Measurements from ENCODE around the gene GRIFIN.

GRIFIN gene

DNA sequence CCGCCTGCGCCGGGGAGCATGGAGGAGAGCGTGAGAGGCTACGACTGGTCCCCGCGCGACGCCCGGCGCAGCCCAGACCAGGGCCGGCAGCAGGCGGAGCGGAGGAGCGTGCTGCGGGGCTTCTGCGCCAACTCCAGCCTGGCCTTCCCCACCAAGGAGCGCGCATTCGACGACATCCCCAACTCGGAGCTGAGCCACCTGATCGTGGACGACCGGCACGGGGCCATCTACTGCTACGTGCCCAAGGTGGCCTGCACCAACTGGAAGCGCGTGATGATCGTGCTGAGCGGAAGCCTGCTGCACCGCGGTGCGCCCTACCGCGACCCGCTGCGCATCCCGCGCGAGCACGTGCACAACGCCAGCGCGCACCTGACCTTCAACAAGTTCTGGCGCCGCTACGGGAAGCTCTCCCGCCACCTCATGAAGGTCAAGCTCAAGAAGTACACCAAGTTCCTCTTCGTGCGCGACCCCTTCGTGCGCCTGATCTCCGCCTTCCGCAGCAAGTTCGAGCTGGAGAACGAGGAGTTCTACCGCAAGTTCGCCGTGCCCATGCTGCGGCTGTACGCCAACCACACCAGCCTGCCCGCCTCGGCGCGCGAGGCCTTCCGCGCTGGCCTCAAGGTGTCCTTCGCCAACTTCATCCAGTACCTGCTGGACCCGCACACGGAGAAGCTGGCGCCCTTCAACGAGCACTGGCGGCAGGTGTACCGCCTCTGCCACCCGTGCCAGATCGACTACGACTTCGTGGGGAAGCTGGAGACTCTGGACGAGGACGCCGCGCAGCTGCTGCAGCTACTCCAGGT lies 43.1 kb downstream of the GRIFIN start:
- no peak for DNase-seq

DNA sequence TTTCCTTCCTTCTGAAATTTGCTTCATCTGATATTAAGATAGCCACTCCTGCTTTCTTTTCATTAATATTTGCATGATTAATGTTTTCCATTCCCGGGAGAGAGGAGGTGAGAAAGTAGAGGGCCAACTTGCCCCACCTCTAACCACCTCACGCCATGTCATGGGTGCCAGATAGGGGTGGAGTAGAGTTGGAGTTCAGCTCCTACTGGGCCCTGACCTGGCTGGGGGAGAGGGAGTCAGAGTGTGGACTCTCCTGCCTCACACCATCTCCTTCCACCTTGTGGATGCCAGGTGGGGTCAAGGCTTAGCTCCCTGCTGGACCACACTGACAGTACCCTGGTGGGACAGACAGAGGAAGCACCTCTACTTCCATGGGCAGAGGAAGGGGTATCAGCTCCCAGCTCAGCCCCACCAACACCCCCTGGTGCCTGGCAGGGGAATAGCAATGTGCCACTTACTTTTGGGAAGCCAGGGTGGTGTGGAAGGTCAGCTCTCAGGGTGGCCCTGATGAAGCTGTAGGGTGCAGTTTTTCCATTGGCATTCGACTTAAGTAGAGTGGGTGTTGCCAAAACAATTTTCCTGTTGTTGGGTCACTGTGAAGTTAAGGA lies 44.8 kb downstream of the GRIFIN start:
- DNase-seq = no peak

DNA sequence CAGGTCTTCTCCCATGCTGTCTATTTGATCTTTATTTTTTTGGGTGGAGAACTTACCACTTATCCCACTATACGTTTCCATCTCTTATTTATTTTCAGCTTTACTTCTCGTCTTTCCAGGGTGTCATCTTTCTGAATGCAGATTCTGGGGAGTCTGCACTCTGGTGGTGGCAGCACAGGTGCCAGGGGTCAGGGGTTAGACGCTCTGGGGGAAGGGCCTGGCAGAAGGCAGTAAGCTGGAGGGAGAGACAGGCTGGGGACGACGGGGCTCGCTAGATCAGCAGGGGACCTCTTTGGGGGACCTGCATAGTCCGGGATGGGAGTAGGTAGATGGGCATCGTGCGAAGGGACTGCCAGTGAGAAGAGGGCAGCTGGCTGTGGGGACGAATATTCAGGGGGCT lies 50.4 kb downstream of the GRIFIN start:
- DNase-seq = no peak
